HG03280 (cell line): ENCODE measurements around the gene TYSND1.
"Not testable (repeated sequence)": the region's sequence is repeated elsewhere in the genome, so short reads cannot be mapped to it uniquely, and the experiment has no call there.

Experiments
- ATAC-seq: cut with Tn5 transposase; IDR thresholded peaks from one replicate; pipeline ENCODE4 v1.9.1; 2021; ENCODE audit warnings: mild to moderate bottlenecking, moderate library complexity; ENCODE audit not compliant: unreplicated experiment

TYSND1 gene

DNA sequence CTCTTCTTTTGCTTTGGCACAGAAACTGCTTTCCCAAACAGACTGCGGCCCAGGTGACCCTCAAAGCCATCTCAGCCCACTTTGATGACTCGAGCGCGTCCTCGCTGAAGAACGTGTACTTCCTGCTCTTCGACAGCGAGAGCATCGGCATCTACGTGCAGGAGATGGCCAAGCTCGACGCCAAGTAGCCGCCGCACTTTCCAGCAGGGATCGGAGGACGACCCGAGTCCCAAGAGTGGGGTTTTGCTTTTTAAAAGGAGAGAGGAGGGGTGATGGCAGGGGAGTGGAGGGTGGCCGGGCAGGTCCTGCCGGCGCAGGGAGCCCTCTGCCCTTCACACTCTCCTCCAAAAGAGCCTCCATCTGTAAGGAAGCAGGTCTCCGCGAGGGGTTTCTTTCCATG lies 35.0 kb downstream of the TYSND1 start:
- ATAC-seq = no peak

- no peak for ATAC-seq
These were observed 37.3 kb downstream of the TYSND1 start for GRCh38 chr10:70109064-70109729.

GRCh38 chr10:70106958-70107791 lies 39.3 kb downstream of the TYSND1 start:
- peak; percentile 47 for ATAC-seq

DNA sequence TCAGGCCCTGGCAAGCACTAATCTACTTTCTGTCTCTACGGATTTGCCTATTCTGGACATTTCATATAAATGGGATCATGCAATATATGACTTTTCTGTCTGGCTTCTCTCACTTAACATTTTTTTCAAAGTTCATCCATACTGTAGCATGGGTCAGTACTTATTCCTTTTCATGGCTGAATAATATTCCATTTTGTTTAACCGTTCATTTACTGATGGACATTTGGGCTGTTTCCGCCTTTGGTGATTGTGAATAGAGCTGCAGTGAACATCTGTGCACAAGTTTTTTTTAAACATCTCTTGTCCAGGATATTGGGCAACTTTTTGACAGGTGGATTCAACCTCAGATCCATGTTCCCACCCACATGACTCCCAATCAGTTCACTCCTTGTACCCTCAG lies 44.8 kb downstream of the TYSND1 start:
- no peak for ATAC-seq

DNA sequence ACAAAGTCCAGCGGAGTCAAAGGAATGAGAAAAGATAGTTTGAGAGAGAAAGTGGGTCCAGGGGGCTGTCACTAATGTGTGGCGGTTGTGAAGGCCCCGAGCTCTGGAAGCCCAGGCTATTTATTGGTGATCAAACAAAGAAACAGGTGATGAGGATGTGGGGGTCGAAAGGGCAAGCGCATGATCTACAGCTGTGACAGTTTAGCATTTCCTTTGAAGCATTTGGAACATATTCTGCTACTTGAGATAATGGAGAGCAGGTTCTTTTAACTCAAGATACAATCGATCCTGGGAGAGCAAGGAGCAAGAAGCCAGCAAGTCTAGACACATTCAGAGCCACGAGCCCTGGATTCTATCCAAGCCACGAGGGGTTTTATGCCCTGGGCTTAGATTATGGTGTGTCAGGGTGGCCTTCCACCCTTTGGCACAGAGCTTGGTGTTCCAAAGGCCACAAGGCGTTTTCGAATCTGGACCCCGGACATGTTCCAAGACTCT lies 45.4 kb downstream of the TYSND1 start:
- not testable (repeated sequence) for ATAC-seq

GRCh38 chr10:70098271-70098670 lies 48.2 kb downstream of the TYSND1 start:
- no peak for ATAC-seq

DNA sequence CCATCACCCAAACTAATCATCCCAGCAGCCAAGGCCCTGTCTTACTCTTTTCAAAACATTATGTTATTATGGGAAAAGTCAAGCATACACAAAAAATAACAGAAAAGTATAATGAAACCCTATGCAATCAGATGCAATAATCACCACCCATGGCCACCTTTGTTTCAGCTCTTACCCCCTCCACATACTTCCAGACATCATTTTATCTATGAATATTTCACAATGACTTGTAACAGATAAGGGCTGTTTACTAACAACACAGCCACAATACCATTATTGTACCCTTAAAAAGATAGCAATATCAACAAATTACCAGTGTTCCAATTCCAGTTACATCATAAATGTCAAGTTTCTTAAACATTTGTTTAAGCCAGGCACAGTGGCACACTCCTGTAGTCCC lies 49.0 kb downstream of the TYSND1 start:
- no peak for ATAC-seq

DNA sequence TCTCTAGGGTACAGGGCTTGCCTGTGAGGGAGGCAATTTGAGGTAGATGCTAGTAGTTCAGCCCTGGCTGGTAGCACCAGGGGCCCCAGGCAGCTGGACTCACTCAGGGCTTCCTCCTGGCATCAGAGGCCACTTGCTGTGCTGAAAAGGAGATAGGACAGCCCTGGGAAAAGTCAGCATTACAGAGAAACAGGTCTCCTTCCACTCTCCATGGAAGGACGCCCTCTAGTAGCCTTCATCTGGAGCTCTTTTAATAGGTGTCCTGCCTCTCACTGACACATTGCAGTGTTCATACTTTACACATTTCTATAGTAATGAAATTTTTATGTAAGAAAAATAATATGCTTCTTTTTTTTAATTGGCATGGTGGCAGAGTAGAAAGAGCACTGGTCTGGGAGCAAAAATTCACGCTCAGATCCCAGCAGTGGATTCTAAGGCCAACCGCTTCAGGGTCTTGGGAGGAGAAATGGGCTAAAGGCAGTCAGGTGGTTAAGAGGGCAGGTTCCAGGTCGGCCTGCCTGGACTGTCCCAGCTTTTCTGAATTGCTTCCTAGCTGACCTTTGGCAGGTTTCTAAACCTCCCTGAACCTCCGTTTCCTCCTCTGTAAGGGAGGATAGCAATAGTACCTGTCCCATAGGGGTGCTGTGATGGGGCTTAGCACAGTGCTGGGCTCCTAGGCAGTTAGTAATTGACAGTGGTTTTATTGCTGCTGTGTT lies 49.6 kb downstream of the TYSND1 start:
- ATAC-seq = no peak

DNA sequence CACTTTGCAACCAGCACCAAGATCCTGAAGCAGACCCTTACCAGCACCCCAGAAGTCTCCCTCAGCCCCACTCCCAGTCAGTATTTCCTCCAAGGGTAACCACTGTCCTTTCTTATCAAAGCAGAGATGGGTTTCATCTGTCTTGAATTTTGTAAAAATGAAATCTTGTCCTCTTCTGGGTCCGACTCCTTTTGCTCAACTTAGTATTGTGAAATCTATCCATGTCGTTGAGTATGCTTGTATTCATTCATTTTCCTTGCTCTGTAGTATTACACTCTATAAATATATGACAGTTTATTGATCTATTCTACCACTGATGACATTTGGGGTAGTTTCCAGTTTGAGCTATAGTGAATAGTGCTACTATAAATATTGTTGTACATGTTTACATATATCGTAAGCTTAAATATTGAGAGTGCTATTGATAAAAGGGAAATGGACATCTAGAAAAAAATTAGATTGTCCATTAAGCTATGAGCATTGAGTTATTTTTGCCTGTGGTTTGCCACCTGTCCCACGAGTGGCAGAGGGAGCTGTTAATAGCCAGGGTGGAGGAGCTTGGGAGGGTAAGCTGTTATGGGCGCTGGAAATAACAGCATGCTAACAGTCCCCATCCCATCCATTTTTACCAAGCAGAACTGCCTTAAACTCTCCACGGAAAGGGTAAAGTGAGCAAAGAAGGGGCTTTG lies 50.3 kb downstream of the TYSND1 start:
- ATAC-seq = no peak

DNA sequence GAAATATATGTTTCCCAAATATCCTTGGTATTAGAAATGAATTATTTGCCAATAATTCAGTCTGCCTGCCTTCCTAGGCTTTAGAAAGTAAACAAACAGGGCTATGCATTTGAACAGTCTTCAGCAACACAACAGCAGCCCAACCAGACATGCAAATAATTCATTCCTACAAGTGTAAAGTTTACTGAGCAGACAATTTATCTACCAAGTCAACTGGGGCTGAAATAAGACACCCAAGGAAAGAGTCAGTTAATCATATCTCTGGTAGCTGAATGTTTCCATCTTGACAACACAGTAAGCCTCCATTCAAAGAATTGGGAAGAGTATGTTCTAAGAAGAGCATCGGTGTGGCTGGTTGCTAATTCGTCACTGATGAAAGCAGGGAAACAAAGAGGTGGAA lies 52.2 kb downstream of the TYSND1 start:
- ATAC-seq = no peak

- ATAC-seq = no peak
These were observed 53.1 kb downstream of the TYSND1 start for GRCh38 chr10:70093335-70093944.

- no peak for ATAC-seq
These were observed 54.1 kb downstream of the TYSND1 start for GRCh38 chr10:70092389-70092718.

DNA sequence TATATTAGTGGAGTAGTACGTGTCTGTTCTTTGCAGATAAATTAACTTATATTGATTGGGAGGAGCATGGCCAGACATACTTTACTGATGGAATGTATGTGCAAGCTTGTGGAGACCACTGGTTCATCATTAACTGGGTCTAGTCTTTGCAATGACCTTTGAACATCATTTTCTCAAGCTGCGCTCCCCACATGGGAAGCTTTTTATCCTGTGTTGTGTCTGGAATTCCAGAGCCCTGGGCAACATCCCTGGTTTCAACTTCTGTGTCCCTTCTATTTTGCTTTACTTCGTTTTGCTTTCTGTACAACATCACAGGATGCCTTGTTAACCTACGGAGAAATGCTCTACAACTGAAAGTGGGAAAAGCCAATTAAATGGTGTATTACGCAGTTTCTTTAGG lies 55.5 kb downstream of the TYSND1 start:
- no peak for ATAC-seq

- ATAC-seq = no peak
These were observed 56.5 kb downstream of the TYSND1 start for GRCh38 chr10:70090013-70090412.

DNA sequence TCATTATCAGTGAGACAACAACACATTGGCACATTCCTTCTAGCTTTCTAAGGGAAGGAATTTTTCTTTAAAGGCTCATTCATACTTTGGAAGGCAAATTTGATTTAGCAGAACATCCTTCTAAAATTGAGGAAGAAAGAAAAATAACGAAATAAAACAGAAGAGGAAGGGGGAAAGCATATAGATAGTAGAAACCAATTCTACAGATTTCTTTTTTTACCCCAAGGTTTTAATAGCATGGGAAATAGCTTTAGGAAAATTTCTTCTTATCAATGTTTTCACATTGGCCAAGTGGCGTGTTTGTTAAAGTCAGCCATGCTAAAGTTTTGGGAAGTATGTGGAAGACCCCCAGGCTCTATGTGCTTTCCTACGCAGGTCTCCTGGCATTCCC lies 58.2 kb downstream of the TYSND1 start:
- no peak for ATAC-seq
